SW480 (cell line): ENCODE data around the gene ZNF653.

Experiments
- DNase-seq: peaks from one replicate; pipeline ENCODE4 v3.0.0-alpha.2; 2016; ENCODE audit warnings: low spot score

ZNF653 gene

DNA sequence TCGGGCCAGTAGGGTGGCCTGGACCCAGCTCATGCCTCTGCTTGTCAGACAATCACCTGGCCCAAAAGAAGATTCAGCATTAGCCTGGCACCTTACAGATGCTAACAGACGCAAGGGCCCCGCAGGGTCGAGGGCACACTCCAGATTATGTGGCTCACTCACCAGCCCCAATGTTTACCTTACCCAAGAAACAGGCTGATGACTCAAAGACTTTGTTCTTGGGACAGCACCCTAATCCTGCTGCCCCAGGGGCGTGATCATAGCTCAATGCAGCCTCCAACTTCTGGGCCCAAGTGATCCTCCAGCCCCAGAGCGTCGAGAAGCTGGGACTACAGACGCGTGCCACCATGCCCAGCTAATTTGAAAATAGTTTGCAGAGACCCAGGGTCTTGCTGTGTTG lies 13.5 kb upstream of the ZNF653 start:
- no peak for DNase-seq

DNA sequence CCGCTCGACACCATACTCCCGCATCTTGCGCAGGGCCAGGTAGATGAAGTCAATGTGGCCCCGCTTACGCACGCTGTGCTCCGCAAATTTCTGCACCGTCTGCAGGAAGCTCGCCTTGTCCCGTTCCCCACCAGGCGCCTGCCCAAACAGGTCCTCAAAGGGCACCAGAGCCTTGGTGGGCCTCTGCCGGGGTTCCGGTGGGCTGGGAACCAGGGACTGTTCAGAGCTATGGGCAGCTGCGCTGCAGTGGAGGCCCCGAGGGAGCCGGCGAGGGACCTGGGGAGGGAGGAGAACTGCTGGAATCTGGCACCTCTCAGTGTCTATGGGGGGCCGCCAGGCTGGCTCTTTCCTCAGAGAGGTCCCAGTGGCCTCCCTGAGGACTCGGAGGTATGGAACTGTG lies 8.3 kb upstream of the ZNF653 start:
- DNase-seq, result no peak

GRCh38 chr19:11510444-11510843 lies 4.8 kb upstream of the ZNF653 start:
- no peak for DNase-seq

- DNase-seq, result no peak
Measured at GRCh38 chr19:11507370-11508078, 1.9 kb upstream of the ZNF653 start.

DNA sequence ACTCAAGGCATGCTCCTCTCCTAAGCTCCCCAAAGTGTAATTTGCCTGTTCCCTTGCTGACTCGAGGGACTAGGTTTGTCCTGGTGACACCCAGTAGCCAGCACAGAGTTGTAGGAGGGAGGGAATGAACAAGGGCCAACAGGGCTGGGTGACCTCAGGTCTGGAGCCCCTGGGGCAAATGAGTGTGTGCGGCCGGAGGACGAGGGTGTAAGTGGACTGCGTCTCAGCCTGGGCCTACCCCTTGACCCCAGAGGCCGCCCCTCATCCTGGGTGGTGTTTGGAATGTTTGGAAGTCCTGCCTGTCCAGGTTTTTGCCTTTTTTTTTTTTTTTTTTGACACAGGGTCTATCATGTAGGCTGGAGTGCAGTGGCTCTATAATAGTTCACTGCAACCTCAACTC lies 1.3 kb upstream of the ZNF653 start:
- DNase-seq, result no peak

DNA sequence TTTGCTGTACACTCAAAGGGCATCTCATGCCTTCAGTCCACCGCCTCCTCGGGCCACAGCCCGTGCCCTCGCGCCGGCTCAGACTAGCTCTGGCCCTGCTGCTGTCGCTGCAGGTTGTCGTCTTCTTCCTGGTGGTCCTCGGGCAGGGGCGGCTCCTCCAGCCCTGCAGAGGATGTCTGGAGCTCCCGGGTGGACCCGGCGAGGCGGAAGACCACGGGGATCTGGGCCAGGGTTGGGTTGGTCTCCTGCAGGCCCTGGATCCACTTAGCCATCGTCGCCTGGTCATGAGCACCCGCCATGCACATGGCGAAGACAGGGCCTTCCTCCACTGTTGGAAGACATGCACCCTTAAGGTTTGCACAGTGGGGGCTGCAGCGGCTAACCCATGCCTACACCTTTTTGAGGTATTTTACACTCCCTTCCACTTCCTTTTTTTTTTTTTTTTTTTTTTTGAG lies 489 bp upstream of the ZNF653 start:
- DNase-seq, result no peak

DNA sequence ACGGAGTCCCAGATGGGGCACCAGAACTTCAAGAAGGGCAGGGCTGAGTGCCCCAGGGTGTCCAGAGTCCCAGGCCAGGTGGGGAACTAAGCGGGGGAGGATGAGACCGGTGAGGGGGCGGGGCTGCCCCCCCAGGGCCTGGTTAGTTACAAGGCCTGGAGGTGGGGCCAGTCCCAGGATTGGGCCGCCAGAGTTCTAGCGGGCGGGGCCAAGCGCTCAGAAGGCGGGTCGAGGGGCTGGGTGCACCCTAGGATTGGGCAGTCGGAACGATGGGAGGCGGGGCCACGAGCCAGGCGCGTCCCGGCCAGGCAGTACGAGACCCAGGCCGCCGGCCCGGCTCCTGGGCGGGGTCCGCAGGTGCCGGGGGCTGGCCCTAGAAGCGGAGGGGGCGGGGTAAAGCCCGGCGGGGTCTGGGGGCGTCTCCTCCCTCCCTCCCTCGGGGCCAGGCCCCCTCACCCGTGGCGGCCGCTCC lies 571 bp downstream of the ZNF653 start:
- DNase-seq, result peak; percentile 93

DNA sequence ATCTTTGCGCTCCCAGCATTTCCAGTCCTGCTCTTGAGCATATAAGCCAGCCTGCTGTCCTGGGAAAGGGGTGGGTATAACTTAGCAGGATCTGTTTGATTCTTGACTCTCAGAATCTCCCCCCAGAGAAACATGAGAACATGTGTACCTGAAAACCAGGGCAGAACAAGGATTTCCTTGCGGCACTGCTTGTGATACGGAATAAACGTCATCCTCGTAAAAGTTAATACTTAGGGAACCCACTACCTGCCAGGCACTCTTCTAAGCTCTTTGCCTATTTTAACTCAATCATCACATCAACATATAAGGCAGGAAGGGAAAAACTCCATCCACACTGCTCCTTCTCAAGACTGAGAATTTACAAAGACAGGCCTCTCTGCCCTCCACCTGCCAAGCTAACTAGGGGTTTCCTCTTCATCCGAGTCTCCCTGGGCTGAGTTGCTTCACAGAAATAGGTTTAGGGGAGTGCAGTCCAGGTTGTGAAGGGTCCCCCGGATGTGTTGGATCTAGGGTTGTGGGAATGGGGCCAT lies 1.1 kb downstream of the ZNF653 start:
- no peak for DNase-seq

DNA sequence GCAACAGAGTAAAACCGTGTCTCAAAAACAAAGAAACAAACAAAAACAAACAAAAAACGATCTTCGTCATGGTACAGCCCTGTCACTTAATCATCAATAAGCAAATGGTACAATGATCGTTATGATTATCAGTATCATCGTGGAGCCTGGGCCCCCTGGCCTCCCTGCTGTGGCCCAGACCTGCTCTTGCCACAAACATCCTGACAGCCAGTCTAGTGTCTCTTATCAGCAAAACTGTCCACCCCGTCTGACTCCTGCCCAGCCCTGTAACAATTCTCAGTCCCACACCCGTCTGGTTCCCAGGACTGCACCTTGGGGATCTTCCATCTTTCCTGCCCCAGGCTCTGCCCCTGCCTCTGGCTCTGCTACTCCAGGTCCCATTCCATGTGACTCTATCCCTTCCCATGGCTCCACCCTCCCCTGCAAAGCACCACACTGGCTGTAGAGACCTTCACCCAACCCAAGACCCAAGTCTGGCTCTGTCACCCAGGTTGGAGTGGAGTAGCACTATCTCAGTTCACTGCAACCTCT lies 5.7 kb downstream of the ZNF653 start:
- DNase-seq, result no peak

GRCh38 chr19:11499220-11499726 lies 6.4 kb downstream of the ZNF653 start:
- DNase-seq, result no peak

DNA sequence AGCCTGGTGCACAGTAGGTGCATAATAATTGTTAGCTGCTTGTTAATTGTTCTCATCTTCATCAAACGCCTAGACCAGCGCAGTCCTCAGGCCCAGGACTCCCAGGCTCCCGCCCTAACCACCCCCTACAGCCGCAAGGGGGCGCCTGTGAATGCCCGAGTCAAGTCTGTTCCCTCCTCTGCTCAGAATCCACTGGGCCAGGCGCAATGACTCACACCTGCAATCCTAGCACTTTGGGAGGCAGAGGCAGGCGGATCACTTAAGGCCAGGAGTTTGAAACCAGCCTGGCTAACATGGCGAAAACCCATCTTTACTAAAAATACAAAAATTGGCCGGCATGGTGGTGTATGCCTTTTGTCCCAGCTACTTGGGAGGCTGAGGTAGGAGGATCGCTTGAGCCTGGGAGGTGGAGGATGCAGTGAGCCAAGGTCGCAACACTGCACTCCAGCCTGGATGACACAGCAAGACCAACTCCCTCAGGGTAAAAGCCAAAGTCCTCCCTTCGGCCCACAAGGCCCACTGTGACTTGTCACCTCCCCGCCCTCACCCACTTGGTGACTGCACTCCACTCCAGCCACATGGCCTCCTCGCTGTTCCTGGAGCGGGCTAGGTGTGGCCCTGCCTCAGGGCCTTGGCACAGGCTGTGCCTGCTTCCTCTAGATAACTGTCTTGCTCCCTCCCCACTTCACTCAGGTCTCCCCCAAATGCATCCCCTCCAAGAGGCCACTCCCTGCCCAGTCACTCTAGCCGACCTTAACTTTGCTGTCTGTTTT lies 9.1 kb downstream of the ZNF653 start:
- peak; percentile 67 for DNase-seq

DNA sequence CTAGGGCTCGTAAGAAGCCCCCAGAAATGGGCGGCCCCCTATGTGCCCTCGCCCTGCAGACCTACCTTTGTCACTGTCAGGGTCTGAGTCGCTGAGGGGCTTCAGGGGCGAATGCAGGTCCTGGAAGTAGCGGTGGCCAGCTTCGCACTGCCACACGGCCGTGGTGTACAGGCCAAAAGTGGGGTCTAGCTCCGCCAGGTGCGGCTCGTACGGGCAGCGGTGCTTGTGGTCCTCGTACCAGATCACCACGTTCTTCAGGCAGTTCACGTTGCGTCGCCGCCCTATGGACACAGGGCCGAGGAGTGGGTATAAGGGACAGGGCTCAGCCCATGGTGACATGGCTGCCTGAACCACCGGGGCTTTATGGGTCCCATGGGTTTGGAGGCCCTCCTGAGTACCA lies 9.8 kb downstream of the ZNF653 start:
- no peak for DNase-seq

- no peak for DNase-seq
Measured at GRCh38 chr19:11495481-11495880, 10.2 kb downstream of the ZNF653 start.

DNA sequence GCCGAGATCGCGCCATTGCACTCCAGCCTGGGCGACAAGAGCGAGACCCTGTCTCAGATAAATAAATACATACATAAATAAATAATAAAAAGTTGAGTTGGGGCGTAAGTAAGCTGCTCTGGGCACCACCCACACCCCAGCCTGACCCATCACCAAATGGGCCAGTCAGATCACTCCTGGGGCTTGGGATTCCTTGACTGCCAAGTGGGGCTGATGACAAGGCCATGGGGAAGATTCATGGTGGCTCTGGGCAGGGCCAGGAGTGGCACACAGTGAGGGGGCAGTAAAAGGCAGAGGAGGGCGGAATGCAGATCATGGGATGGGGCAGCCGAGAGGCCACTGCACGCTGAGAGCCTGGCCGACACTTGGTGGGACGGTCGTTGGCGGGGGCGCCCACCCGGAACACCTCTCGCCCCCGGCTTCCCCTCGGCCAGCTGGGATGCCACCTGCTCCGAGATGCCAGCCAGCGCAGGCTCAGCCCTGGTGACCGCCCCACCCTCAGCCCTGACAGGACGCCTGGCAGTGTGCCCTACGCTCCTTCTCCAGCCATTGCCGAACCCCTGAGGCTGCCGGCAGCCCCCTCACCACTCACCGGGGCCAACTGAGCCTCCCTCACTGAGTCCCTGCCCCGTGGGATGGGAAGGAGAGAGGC lies 10.9 kb downstream of the ZNF653 start:
- no peak for DNase-seq

- no peak for DNase-seq
Measured at GRCh38 chr19:11489378-11489777, 16.3 kb downstream of the ZNF653 start.

DNA sequence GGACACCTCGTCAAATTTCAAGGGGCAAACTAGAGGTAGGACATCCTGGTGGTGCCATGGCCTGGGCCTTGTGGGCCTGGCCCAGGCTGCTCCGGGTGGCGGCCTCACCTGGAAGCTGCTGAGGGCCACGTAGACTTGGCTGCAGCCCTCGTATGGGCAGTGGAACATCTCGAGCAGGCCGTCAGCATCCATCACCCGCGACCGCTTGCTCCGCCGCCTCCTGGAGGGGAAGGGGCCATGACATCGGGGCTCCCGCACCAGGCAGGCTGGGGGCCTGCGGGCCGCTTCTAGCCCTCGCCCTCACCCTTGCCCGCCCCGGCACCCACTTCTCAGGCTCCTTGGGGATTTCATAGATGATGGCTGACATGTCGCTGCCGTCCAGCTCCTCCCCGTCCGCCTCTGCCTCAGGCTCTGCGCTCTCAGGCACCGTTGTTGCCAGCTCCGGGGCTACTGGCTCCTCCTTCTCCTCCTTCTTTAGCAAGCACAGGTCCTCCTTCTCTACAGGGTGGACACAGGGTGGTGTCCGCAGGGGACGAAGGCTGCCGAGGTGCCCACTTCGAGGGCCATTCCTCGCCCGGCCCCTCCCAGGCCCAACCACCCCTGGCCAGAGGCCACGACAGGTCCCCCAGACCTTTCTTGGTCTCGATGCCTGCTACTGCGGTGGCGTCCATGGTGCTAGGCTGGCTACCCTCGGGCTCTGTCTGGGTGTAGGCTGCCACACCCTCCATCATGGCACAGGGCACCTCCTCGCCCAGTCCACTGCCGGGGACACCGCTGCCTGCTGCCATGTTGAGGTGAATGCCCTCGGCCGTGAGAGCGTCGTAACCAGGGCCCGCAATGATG lies 18.8 kb downstream of the ZNF653 start:
- DNase-seq, result no peak

- DNase-seq, result no peak
Measured at GRCh38 chr19:11485245-11485837, 20.3 kb downstream of the ZNF653 start.

DNA sequence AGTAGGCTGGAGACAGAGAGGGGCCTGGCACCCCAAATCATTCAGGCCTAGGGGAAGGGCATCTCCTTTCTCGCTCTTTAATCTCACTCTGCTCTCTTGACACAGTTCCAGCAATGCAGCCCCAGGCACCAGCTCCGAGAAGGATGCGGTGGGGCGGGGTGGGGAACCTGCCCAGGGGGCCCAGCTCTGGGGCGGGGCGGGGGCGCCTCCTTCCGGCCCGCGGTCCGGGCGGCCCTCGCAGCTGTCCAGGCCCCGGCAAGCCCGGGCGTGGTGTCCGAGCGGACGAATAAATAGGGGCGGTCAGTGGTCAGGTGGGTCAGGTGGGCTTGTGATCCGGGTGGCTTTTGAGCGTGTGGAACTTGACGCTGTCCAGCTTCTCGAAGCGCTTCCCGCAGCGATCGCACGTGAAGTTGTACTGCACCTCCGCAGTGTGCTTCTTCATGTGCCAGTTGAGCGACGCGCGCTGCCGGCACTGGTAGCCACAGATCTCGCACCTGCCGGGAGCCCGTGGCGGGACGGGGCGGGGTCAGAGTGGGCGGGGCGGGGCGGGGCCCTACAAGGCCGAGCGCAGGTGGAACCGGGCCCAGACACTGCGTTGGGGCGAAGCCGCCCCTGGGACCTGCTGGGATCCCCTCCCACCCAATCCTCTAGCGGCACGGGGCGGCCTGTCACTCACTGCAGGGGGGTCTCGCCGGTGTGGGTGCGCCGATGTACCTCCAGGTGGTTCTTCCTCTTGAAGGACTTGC lies 22.1 kb downstream of the ZNF653 start:
- DNase-seq, result no peak

DNA sequence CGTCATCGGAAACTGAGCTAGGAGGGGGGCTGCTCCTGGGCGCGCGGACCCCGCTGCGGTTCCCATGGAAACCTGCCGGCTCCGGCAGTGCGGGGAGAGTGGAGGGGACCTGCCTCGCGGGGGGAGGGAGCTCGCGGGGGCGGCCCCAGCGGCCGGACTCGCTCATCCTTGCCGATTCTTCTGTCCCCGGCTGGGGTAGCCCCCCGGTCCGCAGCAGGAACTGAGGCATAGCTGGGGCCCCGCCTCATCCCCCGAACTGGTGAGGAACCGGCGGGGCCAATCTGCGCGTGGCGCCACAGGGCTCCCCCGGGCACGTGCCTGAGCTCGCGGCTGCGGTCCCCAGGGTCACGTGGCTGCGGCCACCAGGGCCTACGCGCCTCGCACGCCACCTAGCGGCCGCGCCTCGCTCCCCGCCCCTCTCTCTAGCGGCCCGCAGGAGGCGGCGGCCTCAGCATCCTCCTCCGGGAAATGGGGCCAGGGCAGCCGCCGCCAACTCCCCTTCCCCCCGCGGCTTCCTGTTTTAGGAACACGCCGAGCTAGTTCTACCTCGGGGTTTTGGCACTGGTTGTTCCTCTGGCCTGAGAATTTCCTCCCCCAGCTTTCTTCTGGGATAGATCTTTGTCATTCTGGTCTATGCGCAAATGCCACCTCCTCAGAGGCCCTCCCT lies 23.1 kb downstream of the ZNF653 start:
- peak; percentile 64 for DNase-seq
